IMR-90 (cell line): ENCODE measurements around the gene OR5D18.

Source experiments
- BHLHE40 ChIP-seq: fragments of 150-350 bp; IDR thresholded peaks from 2 replicates; pipeline ENCODE4 v1.6.1; 2016; ENCODE audit warnings: mild to moderate bottlenecking, low read depth, low read length
- CHD1 ChIP-seq: IDR thresholded peaks from 2 replicates; pipeline ENCODE4 v1.6.1; 2012; ENCODE audit warnings: low read depth, low read length, improper control_type of control experiment
- CTCF ChIP-seq: conservative IDR thresholded peaks from 2 replicates; pipeline ENCODE4 v1.5.1; 2012; ENCODE audit warnings: mild to moderate bottlenecking, low read depth, low read length, improper control_type of control experiment
- ELK1 ChIP-seq: fragments of 150-350 bp; IDR thresholded peaks from 2 replicates; pipeline ENCODE4 v1.6.1; 2016; ENCODE audit warnings: low read depth, mild to moderate bottlenecking, low read length, moderate library complexity, borderline replicate concordance
- MXI1 ChIP-seq: IDR thresholded peaks from 2 replicates; pipeline ENCODE4 v1.6.1; 2012; ENCODE audit warnings: low read depth, mild to moderate bottlenecking, low read length, moderate library complexity, borderline replicate concordance
- POLR2A ChIP-seq: IDR thresholded peaks from 2 replicates; pipeline ENCODE4 v1.6.1; 2012; ENCODE audit warnings: mild to moderate bottlenecking, low read depth, low read length
- RAD21 ChIP-seq: IDR thresholded peaks from 2 replicates; pipeline ENCODE4 v1.6.1; 2012; ENCODE audit warnings: low read length, improper control_type of control experiment
- USF2 ChIP-seq: fragments of 150-350 bp; IDR thresholded peaks from 2 replicates; pipeline ENCODE4 v1.6.1; 2017; ENCODE audit warnings: mild to moderate bottlenecking, antibody characterized with exemption, low read length, low read depth

GRCh38 chr11:55791606-55792005 is 27.8 kb upstream of the OR5D18 start:
- TF ChIP-seq POLR2A (no peak), CHD1 (no peak), CTCF (no peak), ELK1 (no peak), RAD21 (no peak), BHLHE40 (no peak), MXI1 (no peak), USF2 (no peak)
